Panc1 (cell line): ENCODE results near the gene DNMT3A. TPM values are rescaled to one million over a fixed set of nuclear protein-coding genes. Genes with fewer than 3 reads are reported as not detected.

Source experiments
- ATAC-seq: fragments of 200-7000 bp; cut with Tn5 transposase; 2 replicates; pipeline ENCODE4 v1.9.1; 2020; ENCODE audit warnings: mild to moderate bottlenecking, moderate library complexity
- BruUV-seq: library from RNA; stranded (reverse); fragments of 400-500 nt; replicated peaks from 2 replicates; lab custom pipeline; 2021; lab: Mats Ljungman, UMichigan
- CTCF ChIA-PET: fragments of 300-600 bp; sonication (Branson Sonifier 250); formaldehyde crosslinking; loops from one replicate; lab custom pipeline; 2022; ENCODE audit warnings: antibody characterized with exemption; lab: Charles Lee
- POLR2A ChIA-PET: fragments of 300-600 bp; sonication (Branson Sonifier 250); formaldehyde crosslinking; loops from one replicate; lab custom pipeline; 2022; ENCODE audit warnings: antibody characterized with exemption; lab: Charles Lee
- DNase-seq: peaks from one replicate; pipeline ENCODE4 v3.0.0-alpha.2; 2010; ENCODE audit warnings: low read depth, low spot score
- H3K27ac ChIP-seq: 2 replicates; pipeline ENCODE4 v1.5.1; 2011; ENCODE audit warnings: mild to moderate bottlenecking, low read length, inconsistent platforms
- H3K27me3 ChIP-seq: fragments of 200-500 bp; sonication (Bioruptor generic); 2 replicates; pipeline ENCODE4 v1.6.0; 2014; ENCODE audit warnings: low read length, inconsistent platforms; ENCODE audit not compliant: control insufficient read depth, insufficient read depth
- H3K36me3 ChIP-seq: fragments of 200-500 bp; sonication (Bioruptor generic); 2 replicates; pipeline ENCODE4 v1.5.1; 2014; ENCODE audit warnings: inconsistent platforms, mild to moderate bottlenecking, low read length, moderate library complexity; ENCODE audit not compliant: control insufficient read depth, insufficient read depth
- H3K4me1 ChIP-seq: 2 replicates; pipeline ENCODE4 v1.5.1; 2011; ENCODE audit warnings: inconsistent platforms, mild to moderate bottlenecking, low read length, moderate library complexity; ENCODE audit not compliant: control insufficient read depth, insufficient read depth
- H3K4me3 ChIP-seq, 2 experiments: 2 replicates each; pipeline ENCODE4 v1.5.1; 2011 to 2012; ENCODE audit warnings: low read depth in 2 of 2, low read length in 2 of 2, mild to moderate bottlenecking in 2 of 2, inconsistent platforms in 1 of 2, moderate library complexity in 1 of 2
- H3K9me3 ChIP-seq: fragments of 200-500 bp; sonication (Bioruptor generic); 2 replicates; pipeline ENCODE4 v1.5.1; 2014; ENCODE audit warnings: low read depth, mild to moderate bottlenecking, inconsistent platforms, low read length, moderate library complexity; ENCODE audit not compliant: control insufficient read depth, insufficient read depth
- CTCF ChIP-seq: fragments of 450-650 bp; IDR thresholded peaks from 2 replicates; pipeline ENCODE4 v1.5.1; 2017; ENCODE audit warnings: mild to moderate bottlenecking
- POLR2AphosphoS5 ChIP-seq: IDR thresholded peaks from 2 replicates; pipeline ENCODE4 v1.6.1; 2012; ENCODE audit warnings: mild to moderate bottlenecking, low read depth, low read length, moderate library complexity
- REST ChIP-seq, 2 experiments: IDR thresholded peaks; 2 replicates each; pipeline ENCODE4 v1.6.1; 2011 to 2012; ENCODE audit warnings: low read depth in 2 of 2, control low read depth in 1 of 2, low read length in 1 of 2, mild to moderate bottlenecking in 1 of 2, moderate library complexity in 1 of 2; ENCODE audit not compliant: insufficient read depth in 1 of 2
- SIN3A ChIP-seq: IDR thresholded peaks from 2 replicates; pipeline ENCODE4 v1.6.1; 2012; ENCODE audit warnings: low read depth, mild to moderate bottlenecking, low read length, moderate library complexity, borderline replicate concordance; ENCODE audit not compliant: insufficient read depth
- TCF7L2 ChIP-seq: IDR thresholded peaks from 2 replicates; pipeline ENCODE4 v1.6.1; 2011; ENCODE audit warnings: mild to moderate bottlenecking, low read depth, low read length, inconsistent platforms
- in situ Hi-C: cut with HindIII; loops from 2 replicates; pipeline ENCODE4 v1.10.0; 2016; ENCODE audit warnings: low sequenced_read_pairs, low pct_unique_long_range_greater_than_20kb
- intact Hi-C: fragments of 100-400 bp; cut with micrococcal nuclease; formaldehyde crosslinking; loops from one replicate; pipeline ENCODE4 v1.10.0; 2022; ENCODE audit not compliant: unreplicated experiment
- total RNA-seq: library from RNA; stranded (reverse); gene quantifications from one replicate; pipeline ENCODE4 v1.2.1, GENCODE V29; 2021; ENCODE audit not compliant: unreplicated experiment

DNMT3A gene
- total RNA-seq, 1 experiment from 2014 or later: 29.3 TPM

- Histone ChIP-seq H3K27me3 (no peaks in the 10 kb centered on the region), H3K36me3 (no peaks in the 10 kb centered on the region), H3K4me1 (no peaks in the 10 kb centered on the region), H3K4me3 (no peak overlapping the region), H3K27ac (no peak overlapping the region), H3K9me3 (no peaks in the 10 kb centered on the region)
- POLR2A ChIA-PET: interaction anchor here (0.7 kb wide), 1 partner anchor 41 kb away, joined by 3 read pairs; no protein-coding TSS in a partner anchor
- CTCF ChIA-PET: interaction anchor here (0.6 to 0.7 kb wide), 2 partner anchors 60 to 328 kb away, joined by 3 to 6 read pairs; no protein-coding TSS in a partner anchor
- intact Hi-C loops: no loop called here
- TF ChIP-seq POLR2AphosphoS5 (no peak), CTCF (no peak; the same call in 1 of the 2 replicates), REST (IDR thresholded peaks at IDR 0.05; ENCODE audit: insufficient read depth in 1 of 2, low read depth in 2 of 2, low read length in 1 of 2) (no peak), TCF7L2 (no peak), SIN3A (no peak)
- no TSS peak for BruUV-seq
- no peak for ATAC-seq
- in situ Hi-C loops: no loop called here
- no peak for DNase-seq
Measured at GRCh38 chr2:25276569-25277465, 64.9 kb downstream of the DNMT3A start.

DNA sequence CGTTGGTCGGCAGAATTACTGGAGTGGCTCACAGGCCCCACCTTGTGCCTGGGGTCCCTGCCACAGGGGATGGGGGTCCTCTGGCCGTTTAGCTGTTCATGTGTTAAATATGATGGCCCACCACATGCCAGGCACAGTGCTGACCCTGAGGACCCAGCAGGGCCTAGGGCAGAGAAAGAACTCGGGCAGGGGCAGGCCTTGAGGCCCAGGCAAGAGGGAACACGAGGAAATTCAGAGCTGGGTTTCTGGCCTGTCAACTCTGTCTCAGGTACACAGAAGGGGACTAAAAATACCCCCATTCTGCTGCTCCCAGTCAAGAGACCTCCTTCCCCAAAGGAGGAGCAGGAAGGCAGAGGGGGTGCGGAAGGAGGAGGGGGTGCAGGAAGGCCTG lies 66.2 kb downstream of the DNMT3A start:
- intact Hi-C loops (no loop called here), in situ Hi-C loops (no loop called here)
- H3K4me3 ChIP-seq: no peak overlapping the region
- no peaks in the 10 kb centered on the region for H3K9me3 ChIP-seq
- DNase-seq (no peak), ATAC-seq (no peak)
- H3K27me3 ChIP-seq: no peaks in the 10 kb centered on the region
- ChIA-PET CTCF (no interaction called here), POLR2A (no interaction called here)
- no peaks in the 10 kb centered on the region for H3K36me3 ChIP-seq
- no TSS peak for BruUV-seq
- no peak for TF ChIP-seq SIN3A
- no peak for TF ChIP-seq REST (IDR thresholded peaks at IDR 0.05; ENCODE audit: insufficient read depth in 1 of 2, low read depth in 2 of 2, low read length in 1 of 2)
- TF ChIP-seq POLR2AphosphoS5: no peak
- TF ChIP-seq TCF7L2: no peak
- no peak for TF ChIP-seq CTCF
- H3K27ac ChIP-seq: no peak overlapping the region
- no peaks in the 10 kb centered on the region for H3K4me1 ChIP-seq
